ENCODE results near the gene KDM6B. TPM values are rescaled to one million over a fixed set of nuclear protein-coding genes. Genes with fewer than 3 reads are reported as not detected.
"Not testable (repeated sequence)": the region's sequence is repeated elsewhere in the genome, so short reads cannot be mapped to it uniquely, and the experiment has no call there.

KDM6B gene
- total RNA-seq, 4 donors from 2014 or later, result 4.8 to 52.8 (median 34.6) TPM

GRCh38 chr17:7797976-7798375 lies 36.0 kb upstream of the KDM6B start:
- ATAC-seq (ENCODE audit: low FRiP score), result no peak
- DNase-seq (ENCODE audit: low spot score), result no peak
- TF ChIP-seq CTCF (IDR thresholded peaks at IDR 0.05), result no peak

- TF ChIP-seq CTCF (IDR thresholded peaks at IDR 0.05), result no peak
- DNase-seq (ENCODE audit: low spot score) (no peak), ATAC-seq (ENCODE audit: low FRiP score) (no peak)
These were observed 35.2 kb upstream of the KDM6B start for GRCh38 chr17:7798839-7799238.

- no peak for TF ChIP-seq CTCF (IDR thresholded peaks at IDR 0.05)
- ATAC-seq (ENCODE audit: low FRiP score) (no peak), DNase-seq (ENCODE audit: low spot score) (no peak)
These were observed 30.0 kb upstream of the KDM6B start for GRCh38 chr17:7803981-7804380.

GRCh38 chr17:7806587-7806986 lies 27.4 kb upstream of the KDM6B start:
- TF ChIP-seq CTCF (IDR thresholded peaks at IDR 0.05), result no peak
- ATAC-seq (ENCODE audit: low FRiP score) (no peak), DNase-seq (ENCODE audit: low spot score) (no peak)

GRCh38 chr17:7807206-7807605 lies 26.8 kb upstream of the KDM6B start:
- no peak for DNase-seq (ENCODE audit: low spot score)

GRCh38 chr17:7809086-7809790 lies 24.8 kb upstream of the KDM6B start:
- TF ChIP-seq CTCF (IDR thresholded peaks at IDR 0.05), result no peak
- no peak for ATAC-seq (ENCODE audit: low FRiP score)
- DNase-seq (ENCODE audit: low spot score), result no peak

More at GRCh38 chr17:7807206-7807605, 26.8 kb upstream of the KDM6B start:
- TF ChIP-seq CTCF (IDR thresholded peaks at IDR 0.05), result no peak
- ATAC-seq (ENCODE audit: low FRiP score), result peak; percentile 21

- not testable (repeated sequence) for ATAC-seq (ENCODE audit: low FRiP score); DNase-seq (ENCODE audit: low spot score)
These were observed 24.1 kb upstream of the KDM6B start for GRCh38 chr17:7809791-7810343.

All from omental fat pad (tissue), 4 donors.